Medulla oblongata (tissue), 1 donor: ENCODE results near the gene RAB21.

ENCODE experiments used
- DNase-seq: peaks from one replicate; pipeline ENCODE4 v3.0.0-alpha.2; 2015; ENCODE audit errors: extremely low spot score

RAB21 gene, protein sequence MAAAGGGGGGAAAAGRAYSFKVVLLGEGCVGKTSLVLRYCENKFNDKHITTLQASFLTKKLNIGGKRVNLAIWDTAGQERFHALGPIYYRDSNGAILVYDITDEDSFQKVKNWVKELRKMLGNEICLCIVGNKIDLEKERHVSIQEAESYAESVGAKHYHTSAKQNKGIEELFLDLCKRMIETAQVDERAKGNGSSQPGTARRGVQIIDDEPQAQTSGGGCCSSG

DNA sequence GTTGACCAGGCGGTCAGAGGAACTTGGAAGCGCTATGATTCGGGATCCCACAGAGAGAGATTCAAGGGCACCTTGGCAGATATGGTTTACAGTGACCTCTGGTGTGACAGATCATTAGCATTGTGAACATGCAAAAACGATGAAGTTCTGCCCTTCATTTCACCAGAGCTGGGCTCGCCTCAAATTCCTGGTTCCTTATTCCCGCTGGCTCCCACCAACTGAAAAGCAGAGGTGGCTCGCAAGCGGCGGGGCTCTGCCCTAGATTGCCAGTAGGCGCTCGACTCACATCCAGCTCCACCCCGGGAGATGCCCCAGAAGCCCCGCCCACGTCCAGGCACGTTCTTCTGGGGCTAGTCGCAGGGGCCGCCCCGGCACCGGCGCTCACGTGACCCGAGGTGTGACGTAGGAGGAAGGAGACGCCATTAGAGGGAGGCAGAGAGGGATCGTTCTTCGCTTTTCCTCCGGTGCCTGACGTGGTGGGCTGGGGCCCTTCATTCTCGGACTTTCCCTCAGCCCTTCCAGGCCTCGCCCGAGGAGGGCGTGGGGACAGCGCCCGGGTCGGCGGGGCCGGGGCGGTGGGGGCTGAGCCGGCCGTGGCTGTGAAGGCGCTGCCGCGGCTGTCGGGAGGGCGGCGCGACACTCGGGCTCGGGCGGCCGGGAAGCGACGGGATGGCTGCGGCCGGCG lies at the start of gene RAB21:
Gene RAB21 (plus strand): TSS at position 403 of the 685 bp plus-strand sequence. CDS start 267 bp downstream, at position 670.
- peak; percentile 98 for DNase-seq

DNA sequence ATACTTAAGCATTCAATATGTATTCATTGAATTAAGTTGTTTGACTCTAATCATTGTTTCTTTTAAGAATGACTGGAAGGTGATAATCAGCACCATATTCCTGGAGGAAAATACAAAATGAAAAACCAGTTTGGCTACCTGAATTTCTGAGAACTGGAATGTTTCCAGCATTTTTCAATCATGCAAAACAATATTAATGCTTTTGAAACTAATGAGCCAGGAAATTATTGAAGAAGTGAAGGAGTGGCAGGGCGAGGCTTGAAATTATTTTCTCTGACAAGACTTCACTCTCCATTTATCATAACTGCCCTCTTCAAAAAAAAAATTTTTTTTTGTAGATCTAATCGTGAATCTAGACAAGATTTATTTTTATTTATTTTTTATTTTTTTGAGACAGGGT lies 49.7 kb upstream of the RAB21 start:
- DNase-seq, result no peak

- DNase-seq, result no peak
Measured at GRCh38 chr12:71708658-71709057, 46.0 kb upstream of the RAB21 start.

DNA sequence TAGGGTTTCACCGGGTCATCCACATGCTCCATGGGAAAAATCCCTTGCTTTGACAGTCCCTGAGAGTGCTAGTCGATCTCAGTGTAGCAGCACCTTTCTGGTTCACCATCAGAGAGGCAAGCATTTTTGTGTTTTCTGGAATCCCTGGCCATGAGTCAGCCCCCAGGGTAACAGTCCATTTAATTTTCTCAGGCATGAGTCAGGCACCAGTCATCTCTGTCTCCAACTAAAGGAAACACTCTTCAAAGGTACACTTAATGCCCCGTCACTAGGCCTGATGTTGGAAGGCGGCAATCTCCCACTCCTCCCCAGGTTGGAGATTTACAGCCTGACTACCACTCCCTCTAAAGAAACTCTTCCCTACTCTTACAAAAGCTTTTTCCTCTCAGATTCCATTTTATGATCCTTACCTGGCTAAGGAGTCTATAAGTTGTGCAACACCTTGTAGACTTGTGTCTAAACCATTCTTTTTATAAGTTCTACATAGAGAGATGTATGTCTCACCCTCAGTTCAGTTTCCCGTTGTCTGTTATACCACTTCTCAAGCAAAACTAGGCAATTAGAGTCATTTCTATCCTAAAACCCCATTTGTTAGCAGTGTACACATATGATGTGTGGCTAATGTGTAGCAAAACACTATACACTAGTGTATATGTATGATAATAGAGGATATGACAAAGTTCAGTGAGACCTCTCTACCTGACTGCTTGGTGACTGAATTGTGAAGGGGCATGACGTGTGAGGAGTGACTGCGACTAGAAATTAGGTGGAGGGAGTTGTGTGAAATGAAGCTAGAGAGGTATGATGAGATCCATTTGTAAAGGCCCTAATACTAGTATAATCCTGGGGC lies 44.2 kb upstream of the RAB21 start:
- DNase-seq, result no peak

- DNase-seq, result no peak
Measured at GRCh38 chr12:71718611-71719010, 36.1 kb upstream of the RAB21 start.

DNA sequence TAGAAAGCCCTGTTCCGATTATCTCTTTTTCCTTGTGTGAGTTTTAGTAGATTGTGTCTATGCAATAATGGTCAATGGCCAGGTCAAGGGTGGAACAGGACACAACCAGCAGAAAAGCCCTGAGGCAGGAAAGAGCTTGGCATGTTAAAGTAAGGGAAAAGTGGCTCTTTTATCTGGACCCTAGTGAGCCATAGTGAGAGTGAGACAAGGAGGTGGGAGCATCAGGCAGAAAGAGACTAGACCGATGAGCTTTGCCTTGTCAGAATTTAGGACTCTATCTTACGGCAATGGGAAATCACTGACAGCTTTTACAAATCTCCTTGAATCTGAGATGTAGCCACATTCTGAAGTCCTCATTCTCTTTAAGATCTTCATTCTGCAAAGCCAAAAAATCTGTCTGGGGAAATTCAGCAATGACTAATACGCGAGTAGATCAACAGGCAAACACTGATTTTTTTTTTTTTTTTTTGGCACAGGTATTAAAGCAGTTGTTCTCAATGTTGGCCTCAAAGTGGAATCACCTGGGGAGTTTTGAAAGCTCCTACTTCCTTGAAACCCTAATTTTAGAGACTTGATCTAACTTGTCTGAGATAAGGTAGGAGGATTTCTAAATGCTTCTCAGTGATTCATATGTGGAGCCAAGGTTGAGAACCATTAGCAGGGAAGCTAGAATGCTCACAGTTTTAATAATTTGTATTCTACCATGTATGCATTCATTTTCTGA lies 34.9 kb upstream of the RAB21 start:
- DNase-seq, result no peak

DNA sequence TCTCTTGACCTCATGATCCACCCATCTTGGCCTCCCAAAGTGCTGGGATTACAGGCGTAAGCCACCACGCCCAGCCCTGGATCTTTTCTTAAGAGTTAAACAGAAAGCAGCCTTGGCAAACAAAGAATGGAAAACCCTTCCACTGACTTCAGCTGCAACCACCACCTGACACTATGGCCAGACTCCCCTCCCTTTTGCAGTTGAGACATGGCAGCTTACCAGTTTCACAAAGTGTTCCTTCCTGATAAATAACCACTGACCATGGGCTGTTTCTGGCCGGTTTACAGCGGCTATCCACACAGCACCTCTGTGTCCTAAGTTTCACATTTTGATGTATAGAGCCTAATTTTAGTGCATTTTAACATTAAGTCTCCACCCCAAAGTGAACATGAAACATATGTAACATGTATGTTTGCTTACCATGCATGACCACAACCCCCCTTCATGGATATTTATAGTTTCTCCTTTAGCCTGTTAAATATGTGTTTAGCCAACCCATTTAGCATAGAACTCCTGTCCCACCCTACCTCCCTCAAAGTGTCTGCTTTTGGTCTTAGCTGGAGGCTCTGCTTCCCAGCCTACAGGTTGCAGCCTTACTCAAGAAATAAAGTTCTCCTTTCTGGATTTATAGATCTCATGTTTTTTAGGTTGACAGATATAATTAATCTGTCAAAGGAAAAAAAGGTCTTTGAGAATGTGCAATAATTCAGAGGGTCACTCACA lies 32.7 kb upstream of the RAB21 start:
- DNase-seq, result no peak

DNA sequence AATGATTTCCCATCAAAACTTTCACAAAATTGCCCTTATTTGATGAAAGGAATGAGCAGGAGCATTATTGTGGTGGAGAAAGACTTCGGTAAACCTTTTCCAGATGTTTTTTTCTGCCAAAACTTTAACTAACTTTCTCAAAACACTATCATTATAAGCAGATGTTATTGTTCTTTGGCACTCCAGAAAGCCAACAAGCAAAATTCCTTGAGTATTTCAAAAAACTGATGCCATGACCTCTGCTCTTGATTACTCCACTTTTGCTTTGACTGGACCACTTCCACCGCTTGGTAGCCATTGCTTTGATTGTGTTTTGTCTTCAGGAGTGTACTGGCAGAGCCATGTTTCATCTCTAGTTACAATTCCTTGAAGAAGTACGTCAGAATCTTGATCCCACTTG lies 29.7 kb upstream of the RAB21 start:
- no peak for DNase-seq

GRCh38 chr12:71726548-71726947 lies 28.1 kb upstream of the RAB21 start:
- no peak for DNase-seq

GRCh38 chr12:71727958-71728357 lies 26.7 kb upstream of the RAB21 start:
- DNase-seq, result no peak

DNA sequence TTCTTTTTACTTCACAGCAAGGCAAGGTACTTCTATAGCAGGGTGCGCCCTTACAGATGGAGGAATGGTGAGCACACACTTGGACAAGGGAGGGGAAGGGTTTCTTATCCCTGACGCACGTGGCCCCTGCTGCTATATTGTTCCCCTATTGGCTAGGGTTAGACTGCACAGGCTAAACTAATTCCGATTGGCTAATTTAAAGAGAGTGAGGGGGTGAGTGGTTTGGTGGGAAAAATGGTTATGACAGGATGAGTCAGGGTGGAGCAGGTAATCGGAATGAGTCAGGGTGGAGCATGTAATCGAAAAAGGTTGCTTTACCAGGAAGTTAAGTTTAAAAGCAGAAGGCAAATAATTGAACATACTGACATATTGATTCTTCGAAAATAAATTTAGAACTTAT lies 23.7 kb upstream of the RAB21 start:
- no peak for DNase-seq

- DNase-seq, result no peak
Measured at GRCh38 chr12:71731439-71732356, 23.0 kb upstream of the RAB21 start.

DNA sequence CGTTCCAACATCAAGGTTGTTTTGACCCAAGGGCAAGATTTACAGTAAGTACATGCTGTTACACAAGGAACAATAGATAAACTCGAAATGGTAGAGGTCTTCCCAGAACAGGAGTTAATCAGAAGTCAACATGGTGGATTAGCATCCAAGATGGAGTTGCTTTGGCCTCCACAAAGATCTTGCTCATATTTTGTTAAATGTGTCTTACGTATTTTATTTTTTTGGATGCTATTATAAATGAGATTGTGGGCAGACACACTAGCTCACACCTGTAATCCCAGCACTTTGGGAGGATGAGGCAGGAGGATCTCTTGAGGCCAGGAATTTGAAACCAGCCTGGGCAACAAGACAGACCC lies 22.3 kb upstream of the RAB21 start:
- no peak for DNase-seq

- no peak for DNase-seq
Measured at GRCh38 chr12:71737197-71737596, 17.5 kb upstream of the RAB21 start.

DNA sequence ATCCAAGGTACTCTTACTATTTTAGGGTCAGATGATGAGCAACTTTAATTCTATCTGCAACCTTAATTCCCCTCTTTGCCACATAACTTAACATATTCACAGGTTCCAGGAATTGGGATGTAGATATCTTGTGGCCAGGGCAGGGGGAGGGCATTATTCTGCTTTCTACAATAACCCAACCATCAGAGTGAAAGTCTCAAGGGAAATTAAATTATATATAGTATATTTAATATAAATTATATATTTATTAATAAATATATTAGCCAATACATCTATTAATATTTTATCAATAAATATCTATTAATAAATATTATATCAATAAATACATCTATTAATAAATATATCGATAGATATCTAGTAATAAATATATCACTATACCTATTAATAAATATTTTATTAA lies 11.7 kb upstream of the RAB21 start:
- no peak for DNase-seq

DNA sequence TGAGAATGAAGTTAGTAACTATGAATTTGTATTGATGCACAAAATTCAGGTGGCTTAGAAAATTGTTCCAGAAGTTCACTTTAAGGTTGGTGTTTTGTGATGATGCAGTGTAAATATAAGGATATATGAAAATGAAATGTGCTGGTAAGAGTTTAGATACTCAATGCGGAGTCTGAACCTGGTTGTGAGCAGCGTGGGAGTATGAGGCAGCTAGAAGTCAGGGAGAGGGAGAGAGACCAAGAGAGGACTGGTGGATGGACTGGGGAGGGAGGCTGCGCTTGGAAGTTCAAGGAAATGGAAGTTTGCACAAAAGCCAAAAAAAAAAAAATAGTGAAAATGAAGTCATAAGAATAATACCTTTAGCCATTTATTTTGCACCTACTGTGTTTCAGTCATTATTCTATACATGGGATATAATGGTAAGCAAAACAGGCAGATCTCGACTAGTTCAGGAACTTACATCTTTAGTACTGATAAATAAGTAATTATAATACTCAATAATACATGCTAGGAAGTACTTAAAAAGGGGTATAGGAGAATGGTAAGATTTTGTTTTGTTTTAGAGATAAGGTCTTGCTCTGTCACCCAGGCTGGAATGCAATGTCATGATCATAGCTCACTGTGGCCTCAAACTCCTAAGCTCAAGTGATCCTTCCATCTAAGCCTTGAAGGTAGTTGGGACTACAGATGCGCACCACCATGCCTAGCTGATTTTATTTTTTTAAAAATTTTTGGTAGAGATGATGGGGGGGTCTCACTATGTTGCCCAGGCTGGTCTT lies 10.0 kb upstream of the RAB21 start:
- no peak for DNase-seq

DNA sequence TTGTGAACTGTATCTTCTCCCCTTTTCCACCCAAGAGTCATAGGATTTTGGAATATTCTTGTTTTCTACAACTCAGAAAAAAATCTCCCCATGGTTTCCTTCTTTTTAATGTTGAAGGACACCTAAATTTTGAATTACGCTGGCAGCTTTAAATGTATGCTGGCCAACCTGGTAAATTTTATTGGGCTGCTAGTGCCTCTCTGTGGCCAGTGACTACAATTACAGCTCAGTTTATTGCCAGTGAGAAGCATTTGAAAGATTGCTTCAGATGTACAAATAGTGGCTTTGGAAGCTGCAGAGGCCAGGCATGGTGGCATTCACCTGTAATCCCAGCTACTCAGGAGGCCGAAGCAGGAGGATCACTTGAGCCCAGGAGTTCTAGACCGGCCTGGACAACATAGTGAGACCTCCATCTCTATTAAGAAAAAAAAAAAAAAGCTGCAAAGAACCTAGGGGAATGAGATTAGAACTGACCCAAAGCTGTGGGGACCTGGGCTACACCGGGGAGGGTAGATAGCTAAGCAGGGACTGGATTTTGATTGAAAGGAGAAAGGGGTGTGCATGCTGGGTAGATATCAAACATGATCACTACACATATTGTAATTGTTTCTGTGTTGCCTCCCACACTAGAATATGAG lies 7.6 kb upstream of the RAB21 start:
- peak; percentile 82 for DNase-seq

DNA sequence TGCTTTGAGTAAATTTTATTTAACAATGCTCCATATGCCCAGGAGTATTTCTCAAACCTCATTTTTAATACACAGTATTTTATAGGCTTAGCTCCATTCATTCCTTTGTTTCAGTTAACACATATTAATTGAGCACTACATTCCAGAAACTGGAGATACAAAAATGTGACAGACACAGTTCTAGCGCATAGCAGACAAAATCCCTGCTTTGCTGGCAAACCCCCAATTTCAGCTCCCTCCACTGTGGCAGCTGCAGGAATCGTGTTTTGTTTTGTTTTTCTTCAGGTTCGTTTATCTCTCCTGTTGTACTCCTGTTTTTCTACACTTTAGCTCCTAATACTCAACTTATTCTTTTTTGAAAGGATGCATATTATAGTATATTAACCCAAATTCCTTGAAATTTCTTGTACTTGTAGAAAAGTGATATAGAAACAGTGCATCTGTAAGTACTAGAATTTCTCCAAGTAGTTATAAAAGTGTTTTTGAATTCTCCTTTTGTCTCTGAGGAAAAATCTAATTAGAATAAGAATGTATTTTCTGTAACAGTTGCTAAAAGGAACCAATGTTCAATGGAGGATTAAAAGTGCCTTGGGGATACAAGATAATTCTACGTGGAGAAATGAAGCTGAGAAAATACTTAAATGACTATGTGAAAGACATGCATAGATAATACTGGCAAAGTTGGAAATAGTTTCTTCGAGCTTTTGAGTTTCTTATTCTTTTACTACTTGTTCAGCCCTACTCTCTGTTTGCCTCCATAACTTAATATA lies 6.4 kb upstream of the RAB21 start:
- no peak for DNase-seq
